ENCODE results near the gene RNU6-1.

The RNU6-1 gene

DNA sequence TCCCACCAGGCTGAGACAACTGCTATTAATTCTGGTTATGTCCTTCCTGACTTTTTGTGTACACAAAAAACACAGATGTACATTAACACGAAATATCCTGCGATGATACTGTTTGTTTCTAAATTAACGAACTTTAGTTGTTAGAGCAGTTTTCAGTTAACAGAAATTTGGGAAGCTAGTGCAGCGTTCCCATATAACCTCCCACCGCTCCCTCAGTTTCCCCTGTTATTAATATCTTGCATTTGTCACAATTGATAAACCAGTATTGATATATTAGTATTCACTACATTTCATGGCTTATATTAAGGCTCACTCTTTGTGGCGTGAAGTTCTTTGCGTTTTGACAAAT is 45.3 kb upstream of the RNU6-1 start:
- peaks cover 52% of the 10 kb centered on the region for H3K4me1 ChIP-seq (ENCODE audit: insufficient read depth, low read length, severe bottlenecking)
- H2AFZ ChIP-seq (ENCODE audit: low read length): no peak overlapping the region
- H3K4me3 ChIP-seq (ENCODE audit: low read depth, low read length, poor library complexity, severe bottlenecking): peak overlapping the region; percentile 55

DNA sequence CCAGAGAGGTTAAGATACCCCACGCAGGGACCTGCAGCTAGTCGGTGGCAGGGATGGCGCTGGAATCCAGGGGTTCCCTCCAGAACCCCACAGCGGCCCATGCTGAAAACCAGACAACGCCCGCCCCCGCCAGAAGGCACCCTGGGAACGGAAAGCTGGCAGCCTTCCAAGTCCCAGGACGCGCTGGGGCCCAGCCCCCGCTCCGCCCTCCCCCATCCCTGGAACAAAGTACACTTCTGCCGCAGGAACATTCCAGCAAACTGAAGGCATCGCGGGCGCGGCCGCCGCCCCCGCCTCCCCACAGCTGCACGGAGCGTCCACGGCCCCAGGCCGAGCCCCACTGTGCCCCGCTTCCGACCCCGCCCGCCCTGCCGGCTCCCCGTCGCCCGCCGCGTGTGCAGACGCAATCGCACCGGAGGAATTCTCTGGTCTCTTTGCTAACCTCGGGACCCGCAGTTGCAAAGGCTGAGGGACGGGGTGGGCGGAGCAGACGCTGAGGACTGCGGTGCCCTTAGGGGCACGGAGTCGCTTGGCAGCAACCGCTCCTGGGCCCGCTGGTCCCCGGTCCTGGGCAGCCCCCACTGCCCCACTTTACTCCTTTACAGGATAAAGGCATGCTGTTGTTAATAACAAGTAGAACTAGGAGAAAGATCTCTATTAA is 44.8 kb upstream of the RNU6-1 start:
- Histone ChIP-seq H3K9me3 (ENCODE audit: low read length) (no peaks in the 10 kb centered on the region), H3K4me1 (ENCODE audit: insufficient read depth, low read length, severe bottlenecking) (peaks cover 57% of the 10 kb centered on the region), H3K4me2 (ENCODE audit: low read length) (peak overlapping the region; percentile 62), H4K20me1 (ENCODE audit: insufficient read depth, low read length) (no peaks in the 10 kb centered on the region), H3K9ac (ENCODE audit: low read length) (peak overlapping the region; percentile 32), H3K79me2 (ENCODE audit: insufficient read depth, low read length) (no peaks in the 10 kb centered on the region), H2AFZ (ENCODE audit: low read length) (no peak overlapping the region), H3K9me2 (ENCODE audit: low read depth, low read length) (no peaks in the 10 kb centered on the region), H3K4me3 (ENCODE audit: low read depth, low read length, poor library complexity, severe bottlenecking) (peak overlapping the region; percentile 55), H3K27me3 (ENCODE audit: insufficient read depth, low read length) (no peaks in the 10 kb centered on the region), H3F3A (ENCODE audit: insufficient read depth, low read length) (no peaks in the 10 kb centered on the region), H3K36me3 (ENCODE audit: insufficient read depth, low read length) (peaks cover 7% of the 10 kb centered on the region; the same call in 1 of the 2 replicates), H3K27ac (ENCODE audit: low read depth, low read length, poor library complexity, severe bottlenecking) (no peak overlapping the region)
- no peak for TF ChIP-seq EZH2 (IDR thresholded peaks at IDR 0.05; ENCODE audit: borderline replicate concordance, low read length)
- TF ChIP-seq, protein P1, sequence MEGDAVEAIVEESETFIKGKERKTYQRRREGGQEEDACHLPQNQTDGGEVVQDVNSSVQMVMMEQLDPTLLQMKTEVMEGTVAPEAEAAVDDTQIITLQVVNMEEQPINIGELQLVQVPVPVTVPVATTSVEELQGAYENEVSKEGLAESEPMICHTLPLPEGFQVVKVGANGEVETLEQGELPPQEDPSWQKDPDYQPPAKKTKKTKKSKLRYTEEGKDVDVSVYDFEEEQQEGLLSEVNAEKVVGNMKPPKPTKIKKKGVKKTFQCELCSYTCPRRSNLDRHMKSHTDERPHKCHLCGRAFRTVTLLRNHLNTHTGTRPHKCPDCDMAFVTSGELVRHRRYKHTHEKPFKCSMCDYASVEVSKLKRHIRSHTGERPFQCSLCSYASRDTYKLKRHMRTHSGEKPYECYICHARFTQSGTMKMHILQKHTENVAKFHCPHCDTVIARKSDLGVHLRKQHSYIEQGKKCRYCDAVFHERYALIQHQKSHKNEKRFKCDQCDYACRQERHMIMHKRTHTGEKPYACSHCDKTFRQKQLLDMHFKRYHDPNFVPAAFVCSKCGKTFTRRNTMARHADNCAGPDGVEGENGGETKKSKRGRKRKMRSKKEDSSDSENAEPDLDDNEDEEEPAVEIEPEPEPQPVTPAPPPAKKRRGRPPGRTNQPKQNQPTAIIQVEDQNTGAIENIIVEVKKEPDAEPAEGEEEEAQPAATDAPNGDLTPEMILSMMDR (IDR thresholded peaks at IDR 0.05; ENCODE audit: low read length): no peak

More for the DNA sequence above, 45.3 kb upstream of the RNU6-1 start:
- Histone ChIP-seq H3K79me2 (ENCODE audit: insufficient read depth, low read length) (no peaks in the 10 kb centered on the region), H3K9ac (ENCODE audit: low read length) (peak overlapping the region; percentile 32), H3K27ac (ENCODE audit: low read depth, low read length, poor library complexity, severe bottlenecking) (no peak overlapping the region), H4K20me1 (ENCODE audit: insufficient read depth, low read length) (no peaks in the 10 kb centered on the region), H3K9me3 (ENCODE audit: low read length) (no peaks in the 10 kb centered on the region), H3K27me3 (ENCODE audit: insufficient read depth, low read length) (no peaks in the 10 kb centered on the region), H3K9me2 (ENCODE audit: low read depth, low read length) (no peaks in the 10 kb centered on the region), H3K4me2 (ENCODE audit: low read length) (peak overlapping the region; percentile 62), H3K36me3 (ENCODE audit: insufficient read depth, low read length) (peaks cover 7% of the 10 kb centered on the region; the same call in 1 of the 2 replicates), H3F3A (ENCODE audit: insufficient read depth, low read length) (no peaks in the 10 kb centered on the region)
- TF ChIP-seq, protein P1 (IDR thresholded peaks at IDR 0.05; ENCODE audit: low read length): no peak
- TF ChIP-seq EZH2 (IDR thresholded peaks at IDR 0.05; ENCODE audit: borderline replicate concordance, low read length): no peak

- no peaks in the 10 kb centered on the region for H4K20me1 ChIP-seq (ENCODE audit: insufficient read depth, low read length)
- no peaks in the 10 kb centered on the region for H3K9me2 ChIP-seq (ENCODE audit: low read depth, low read length)
- TF ChIP-seq, protein P1 (IDR thresholded peaks at IDR 0.05; ENCODE audit: low read length): no peak
- TF ChIP-seq EZH2 (IDR thresholded peaks at IDR 0.05; ENCODE audit: borderline replicate concordance, low read length): no peak
- H3K4me2 ChIP-seq (ENCODE audit: low read length): peak overlapping the region; percentile 62
- peaks cover 7% of the 10 kb centered on the region; the same call in 1 of the 2 replicates for H3K36me3 ChIP-seq (ENCODE audit: insufficient read depth, low read length)
- peak overlapping the region; percentile 32; the same call in 1 of the 2 replicates for H3K9ac ChIP-seq (ENCODE audit: low read length)
- no peak overlapping the region for H3K27ac ChIP-seq (ENCODE audit: low read depth, low read length, poor library complexity, severe bottlenecking)
- H3K4me1 ChIP-seq (ENCODE audit: insufficient read depth, low read length, severe bottlenecking): peaks cover 64% of the 10 kb centered on the region
- no peaks in the 10 kb centered on the region for H3K27me3 ChIP-seq (ENCODE audit: insufficient read depth, low read length)
- H3K79me2 ChIP-seq (ENCODE audit: insufficient read depth, low read length): no peaks in the 10 kb centered on the region
- H3F3A ChIP-seq (ENCODE audit: insufficient read depth, low read length): no peaks in the 10 kb centered on the region
- H3K4me3 ChIP-seq (ENCODE audit: low read depth, low read length, poor library complexity, severe bottlenecking): peak overlapping the region; percentile 55
- H3K9me3 ChIP-seq (ENCODE audit: low read length): no peaks in the 10 kb centered on the region
- H2AFZ ChIP-seq (ENCODE audit: low read length): no peak overlapping the region
Observed at GRCh38 chr15:67884009-67884408, 44.2 kb upstream of the RNU6-1 start.

Data from OCI-LY1 (cell line).